Subcutaneous preadipocyte (primary cell): Measurements from ENCODE around the gene C10orf71. TPM values are rescaled to one million over a fixed set of nuclear protein-coding genes. Genes with fewer than 3 reads are reported as not detected.

Experiments used
- total RNA-seq: library from RNA; depleted of rRNA; stranded (reverse); fragments of >200 nt; gene quantifications from 2 replicates; pipeline ENCODE4 v1.2.3, GENCODE V29; 2012

C10orf71 gene
- not detected in 2 replicates for total RNA-seq

GRCh38 chr10:49298983-49299815, at the start of gene C10orf71:
C10orf71 (plus strand) TSS chr10:49299170; CDS start chr10:49322546, 23,376 bp downstream.

Other genes starting within 250 kb of the C10orf71 start
- gene VSTM4, start 183.6 kb upstream of the C10orf71 start, total RNA-seq: 4.0 and 4.1 TPM in 2 replicates
- not detected in 2 replicates for gene FAM170B, start 165.1 kb upstream of the C10orf71 start, total RNA-seq
- not detected in 2 replicates for gene TMEM273, start 110.8 kb upstream of the C10orf71 start, total RNA-seq
- gene DRGX, start 96.9 kb downstream of the C10orf71 start, total RNA-seq: not detected in 2 replicates
- 9.6 and 9.9 TPM in 2 replicates for gene ERCC6, start 240.0 kb downstream of the C10orf71 start, total RNA-seq